OCI-LY7 (cell line): Measurements from ENCODE around the gene CCDC85A.

Experiments used
- CTCF ChIP-seq: fragments of 200-600 bp; sonication (generic); conservative IDR thresholded peaks from 2 replicates; pipeline ENCODE4 v1.5.1; 2014; ENCODE audit warnings: mild to moderate bottlenecking, antibody characterized with exemption, low read length, moderate library complexity, mixed read lengths
- EZH2phosphoT487 ChIP-seq: fragments of 200-600 bp; sonication (generic); IDR thresholded peaks from 2 replicates; pipeline ENCODE4 v1.6.1; 2018; ENCODE audit warnings: low read depth, borderline replicate concordance, mild to moderate bottlenecking, mixed run types, antibody characterized with exemption, low read length, moderate library complexity, mixed read lengths

- TF ChIP-seq CTCF = no peak
- no peak for TF ChIP-seq EZH2phosphoT487
Observed at GRCh38 chr2:56309626-56310170, 125.9 kb downstream of the CCDC85A start.
